Epithelial cell of esophagus (primary cell): ENCODE results near the gene PPARA.
A peak's percentile ranks its signal among the peaks of the same experiment; 100 is the strongest.

Source experiments
- DNase-seq: peaks from one replicate; pipeline ENCODE4 v3.0.0; 2010; ENCODE audit warnings: low read depth
- H3K4me3 ChIP-seq: 2 replicates; pipeline ENCODE4 v1.5.1; 2011; ENCODE audit warnings: mild to moderate bottlenecking, low read length, control low read depth
- CTCF ChIP-seq: IDR thresholded peaks from 2 replicates; pipeline ENCODE4 v1.5.1; 2011; ENCODE audit warnings: low read depth, mild to moderate bottlenecking, low read length, control low read depth, inconsistent platforms; ENCODE audit not compliant: insufficient read depth; ENCODE audit errors: missing control alignments

Gene PPARA

DNA sequence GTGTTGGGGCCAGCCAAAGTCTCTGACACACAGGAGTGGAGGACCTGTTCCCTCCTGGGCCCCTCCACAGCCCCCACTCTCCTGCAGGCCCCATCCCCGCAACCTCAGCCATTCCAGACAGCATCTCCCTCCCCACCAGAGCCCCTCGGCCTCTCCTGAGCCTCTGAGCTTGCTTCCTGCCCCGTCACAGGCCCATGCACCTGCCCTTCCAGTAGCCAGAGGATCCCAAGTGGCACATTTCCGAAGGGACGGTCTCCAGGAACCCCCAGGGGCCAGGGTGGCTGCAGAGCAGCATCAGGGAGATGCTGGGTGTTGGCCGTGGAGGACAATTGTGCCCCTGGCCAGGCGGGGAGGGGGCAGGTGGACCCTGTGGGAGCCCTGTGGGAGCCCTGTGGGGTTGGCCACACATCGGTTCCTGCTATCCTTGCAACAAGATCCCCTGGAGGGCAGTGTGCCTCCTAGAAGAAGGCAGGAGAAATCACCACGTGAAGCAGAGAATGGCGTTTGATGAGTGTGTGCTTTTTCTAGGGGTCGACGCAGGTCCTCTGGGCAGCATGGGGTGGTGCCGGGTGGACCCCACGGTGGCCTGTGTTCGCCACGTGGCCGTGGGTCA is 45.3 kb upstream of the PPARA start:
- no peak overlapping the region for H3K4me3 ChIP-seq
- TF ChIP-seq CTCF = peak; percentile 20
- peak; percentile 55 for DNase-seq

- DNase-seq = peak; percentile 81
- no peak for TF ChIP-seq CTCF
- no peak overlapping the region for H3K4me3 ChIP-seq
These were observed 44.6 kb upstream of the PPARA start for GRCh38 chr22:46105494-46106278.

GRCh38 chr22:46106279-46107022 is 43.9 kb upstream of the PPARA start:
- no peak overlapping the region for H3K4me3 ChIP-seq
- no peak for TF ChIP-seq CTCF
- DNase-seq = no peak

DNA sequence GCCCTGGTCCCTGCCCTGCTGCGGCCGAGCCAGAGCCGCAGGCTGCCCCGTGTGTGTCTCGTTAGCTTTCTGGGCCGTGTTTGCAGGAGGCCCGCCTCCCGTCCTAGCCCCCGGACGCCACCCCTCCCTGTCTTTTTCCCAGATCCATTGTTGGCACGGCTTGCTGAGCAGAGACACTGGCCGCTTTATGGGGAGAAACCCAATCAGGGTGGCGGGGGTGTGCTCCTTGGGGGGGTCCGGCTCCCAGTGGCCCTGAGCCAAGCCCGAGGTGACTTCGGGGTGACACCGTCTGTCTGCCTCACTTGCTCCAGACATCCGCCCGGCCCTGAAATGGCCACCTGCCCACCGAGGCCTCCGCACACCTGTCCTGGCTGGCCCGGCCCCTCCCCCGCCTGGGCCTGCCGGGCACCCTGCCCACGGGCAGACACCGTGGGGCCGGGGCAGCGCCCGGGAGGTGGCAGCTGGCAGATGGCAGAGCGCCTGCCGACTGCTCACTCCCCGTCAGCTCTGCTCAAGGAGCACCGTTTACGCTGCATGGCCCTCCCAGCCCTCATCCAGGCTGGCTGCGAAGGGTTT is 43.1 kb upstream of the PPARA start:
- no peak for DNase-seq
- no peak overlapping the region for H3K4me3 ChIP-seq
- no peak for TF ChIP-seq CTCF

DNA sequence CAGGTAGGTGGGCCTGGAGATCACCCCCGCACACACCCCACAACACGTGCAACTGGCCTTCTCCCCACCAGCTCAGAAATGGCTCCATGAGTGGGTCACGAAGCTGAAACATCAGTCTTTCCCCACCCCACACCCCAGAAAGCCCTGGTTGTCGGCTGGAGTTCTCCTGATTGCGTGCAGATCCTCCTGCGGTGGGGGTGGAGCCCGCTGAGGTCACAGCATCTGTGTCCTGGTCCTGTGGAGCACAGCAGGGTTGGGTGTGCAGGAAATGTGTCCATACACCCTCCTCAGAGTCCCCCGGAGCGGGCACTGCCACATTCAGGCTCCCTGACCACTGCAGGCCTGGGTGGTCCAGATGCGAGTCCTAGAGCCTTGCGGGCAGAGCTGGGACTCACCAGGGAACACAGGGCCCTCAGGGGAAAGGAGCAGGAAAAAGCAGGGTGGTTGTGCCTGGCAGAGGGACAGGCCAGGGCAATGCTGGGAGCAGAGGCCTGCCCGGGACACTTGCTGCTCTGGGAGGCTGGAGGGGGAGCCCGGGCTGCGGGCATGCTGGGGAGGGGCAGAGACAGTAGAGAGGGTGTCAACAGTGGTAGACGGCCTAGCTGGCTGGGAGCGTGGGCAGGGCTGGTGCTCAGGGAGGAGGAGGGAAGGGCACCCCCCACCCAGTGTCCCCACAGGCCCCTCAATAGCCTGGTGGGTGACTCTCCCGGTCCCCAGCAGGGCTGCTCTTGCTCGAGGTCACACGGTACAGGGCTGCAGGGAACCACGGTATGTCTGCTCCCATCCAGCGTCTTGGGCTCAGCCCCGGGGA is 42.4 kb upstream of the PPARA start:
- DNase-seq = no peak
- no peak overlapping the region for H3K4me3 ChIP-seq
- no peak for TF ChIP-seq CTCF
